Activated T-cell treated with anti-CD3 and anti-CD28 coated beads, Interleukin-2, amount 50 U/mL, for 48 hours (primary cell): Measurements from ENCODE around the gene TSPAN9.
A peak's percentile ranks its signal among the peaks of the same experiment; 100 is the strongest.

Source experiments
- DNase-seq, 2 experiments: peaks; one replicate each; pipeline ENCODE4 v3.0.0-alpha.2; 2020

Gene TSPAN9

DNA sequence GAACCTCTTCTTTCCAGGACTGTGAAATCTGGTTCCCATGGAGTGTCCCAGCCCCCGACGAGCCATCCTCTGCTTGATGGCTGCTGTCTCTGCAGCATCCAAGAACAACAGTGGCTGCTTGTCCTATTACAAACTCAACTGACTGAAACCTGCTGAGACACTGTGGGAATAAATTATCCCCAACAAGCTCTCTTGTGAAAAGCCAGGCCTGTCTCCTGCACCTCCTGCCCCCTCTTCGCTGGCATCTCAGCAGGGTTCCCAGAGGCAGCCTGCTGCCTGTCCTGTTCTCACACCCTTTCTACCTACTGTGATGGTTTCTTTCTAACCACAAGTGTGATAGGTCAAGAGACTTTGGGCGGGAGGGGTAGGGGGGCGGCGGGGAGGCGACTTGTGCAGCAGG is 180.2 kb downstream of the TSPAN9 start:
- no peak for DNase-seq

DNA sequence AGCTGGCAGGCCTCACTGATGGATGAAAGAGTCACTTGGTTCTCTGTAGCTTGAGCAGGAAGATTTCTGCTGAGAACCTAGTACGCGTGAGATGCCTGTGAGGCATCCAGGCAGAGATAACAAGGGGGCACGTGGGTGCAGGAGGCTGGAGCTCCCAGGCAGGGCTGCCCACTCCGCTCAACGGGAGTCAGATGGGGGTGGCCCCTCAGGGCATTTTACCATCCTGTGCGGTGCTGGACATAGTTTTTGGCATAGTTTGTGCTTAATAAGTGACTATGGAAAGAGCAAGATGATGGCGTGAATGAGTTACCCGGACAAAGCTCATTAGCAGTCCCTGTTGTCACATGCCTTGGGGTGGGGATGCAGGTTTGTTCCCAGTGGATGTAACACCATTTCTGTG is 182.8 kb downstream of the TSPAN9 start:
- no peak for DNase-seq

DNA sequence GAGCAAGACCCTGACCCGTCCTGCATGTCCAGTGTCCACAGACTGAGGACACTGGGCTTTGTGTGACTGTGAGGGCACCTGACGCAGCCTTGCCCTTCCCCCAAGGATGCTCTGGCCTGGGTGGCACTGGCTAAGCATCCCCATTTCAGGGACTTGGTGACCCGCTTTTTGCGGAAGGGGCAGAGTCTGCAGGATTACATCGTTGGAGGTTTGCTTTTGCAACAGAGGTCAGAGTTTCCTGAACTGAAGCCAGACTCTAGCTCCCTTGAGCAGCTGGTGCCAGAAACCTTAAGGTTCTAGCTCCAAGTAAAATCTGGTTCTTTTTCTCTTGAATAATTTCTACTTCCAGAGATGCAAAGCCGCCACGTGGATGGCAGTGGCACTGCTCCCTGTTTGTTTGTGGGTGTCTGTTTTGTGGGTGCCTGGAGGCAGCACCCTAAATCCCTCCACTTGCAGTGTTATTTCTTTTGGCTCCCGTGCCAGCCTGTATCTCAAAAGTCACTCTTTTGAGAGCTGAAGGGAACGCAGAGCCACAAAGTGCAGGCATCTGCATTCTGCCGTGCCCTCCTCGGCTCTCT is 184.7 kb downstream of the TSPAN9 start:
- no peak for DNase-seq

DNA sequence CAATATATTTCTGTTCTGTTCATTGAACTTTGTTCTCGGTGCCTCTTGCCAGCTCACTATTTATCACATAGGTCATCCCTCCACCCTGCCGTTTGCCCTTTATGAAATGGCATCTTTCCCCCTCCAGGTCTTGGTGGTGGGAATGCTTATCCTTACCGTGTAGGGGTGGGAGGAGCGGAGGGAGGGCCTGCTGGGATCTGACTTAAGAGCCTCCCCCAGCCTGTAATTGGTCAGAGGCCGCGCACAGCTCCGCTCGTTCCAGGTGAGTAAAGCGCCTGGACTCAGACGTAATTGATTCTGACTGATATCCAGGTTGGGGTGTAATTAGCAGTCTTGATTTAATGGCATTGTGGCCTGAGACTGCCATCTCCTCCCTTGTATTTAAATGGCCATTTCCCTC is 185.3 kb downstream of the TSPAN9 start:
- DNase-seq, result no peak

DNA sequence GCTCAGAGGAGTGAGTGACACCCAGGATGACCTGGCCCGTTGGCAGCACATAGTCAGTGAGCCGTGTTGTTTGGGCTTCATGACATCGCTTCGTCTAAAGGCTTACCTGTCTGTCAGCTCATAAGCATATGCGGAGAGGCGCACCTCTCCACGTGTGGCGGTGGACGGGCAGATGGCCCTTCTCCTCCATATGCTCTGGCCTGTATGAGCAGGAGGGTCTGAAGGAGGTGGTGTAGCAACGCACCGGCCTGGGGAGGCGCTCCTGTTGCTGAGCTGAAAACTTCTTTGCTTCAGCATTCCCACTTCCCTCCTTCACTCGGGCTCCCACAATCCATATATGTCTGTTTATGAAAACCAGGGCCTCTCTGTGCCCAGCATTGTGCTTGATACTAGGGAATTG is 186.1 kb downstream of the TSPAN9 start:
- no peak for DNase-seq

DNA sequence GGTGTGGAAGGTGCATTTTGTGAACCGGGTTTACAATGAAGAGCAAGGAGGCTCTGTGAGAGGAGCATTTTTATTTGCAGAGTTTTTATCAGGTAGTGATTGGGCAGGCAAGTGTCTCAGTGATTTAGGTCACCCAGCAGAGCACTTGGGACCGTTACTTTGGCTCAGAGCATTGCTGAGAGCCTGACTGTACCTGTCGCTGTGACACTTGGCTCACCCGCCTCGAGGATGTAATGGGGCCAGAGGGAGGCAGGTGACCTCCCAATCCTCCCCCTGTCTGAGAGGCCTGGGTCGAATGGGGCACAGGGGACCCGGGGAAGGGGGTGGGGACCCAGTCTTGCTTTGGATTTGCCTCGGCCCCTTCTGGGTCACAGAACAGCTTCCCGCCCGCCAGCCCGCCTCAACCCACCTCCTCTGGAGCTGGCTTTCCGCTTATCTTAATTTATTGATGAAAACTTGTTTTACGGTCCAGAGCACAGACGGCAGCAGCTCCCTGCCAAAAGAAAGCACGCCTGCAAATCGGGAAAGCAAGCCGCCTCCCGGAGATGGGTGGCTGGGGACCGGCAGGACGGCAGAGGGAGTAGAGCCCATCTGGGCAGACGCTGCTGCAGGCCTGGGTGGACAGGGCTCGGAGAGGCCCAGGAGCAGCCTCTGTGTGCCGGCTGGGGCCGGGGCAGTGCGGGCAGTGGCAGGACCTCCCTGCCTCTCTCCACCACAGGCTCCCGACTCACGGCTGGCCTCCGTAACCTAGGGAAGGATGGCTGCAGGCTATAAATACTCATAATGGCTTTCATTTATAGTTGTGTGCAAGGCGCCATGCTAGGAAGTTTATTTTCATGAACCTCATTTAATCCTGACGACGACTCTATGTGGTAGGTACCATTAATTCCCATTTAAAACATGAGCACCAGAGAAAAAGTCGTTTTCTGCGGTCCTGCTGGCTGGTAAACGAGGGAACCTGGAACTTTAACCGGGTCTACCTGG is 187.1 kb downstream of the TSPAN9 start:
- DNase-seq, result no peak

DNA sequence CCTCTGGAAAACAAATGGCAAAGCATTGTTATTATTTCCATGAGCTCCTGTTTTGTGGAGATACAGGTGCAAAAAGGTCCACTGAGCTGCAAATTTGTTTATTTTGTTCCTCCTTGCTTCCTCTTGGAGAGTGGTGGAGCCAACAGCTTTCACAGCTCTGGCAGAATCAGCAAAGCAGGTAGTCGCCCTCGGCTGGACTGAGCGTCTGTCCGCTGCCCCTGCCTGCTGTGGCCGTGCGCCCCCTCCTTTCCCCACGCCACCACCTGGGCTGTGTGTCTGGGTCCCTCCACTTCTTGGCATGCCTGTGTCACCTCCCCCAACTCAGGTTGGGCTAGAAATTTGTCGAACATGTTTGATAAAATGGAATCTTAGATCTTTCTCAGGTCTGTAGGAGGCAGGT is 188.2 kb downstream of the TSPAN9 start:
- DNase-seq, result no peak

DNA sequence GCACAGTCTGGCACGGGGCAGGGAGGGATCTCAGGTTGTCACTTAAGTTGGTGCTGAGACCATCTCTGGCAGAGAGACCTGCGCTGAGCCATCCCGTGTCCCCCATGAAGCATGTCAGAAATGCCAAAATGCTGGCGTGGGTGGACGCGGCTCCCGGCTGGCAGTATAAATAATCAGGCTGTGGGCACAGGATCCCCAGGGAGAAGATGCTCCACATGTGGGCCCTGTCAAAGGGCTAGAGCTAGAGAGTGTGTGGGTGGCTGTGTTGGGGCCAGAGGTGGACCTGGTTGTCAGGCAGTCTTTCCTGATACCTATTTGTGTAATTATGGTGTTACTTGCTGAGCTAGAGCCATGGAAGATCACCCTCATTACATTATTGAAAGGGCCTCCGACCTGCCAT is 189.5 kb downstream of the TSPAN9 start:
- no peak for DNase-seq

DNA sequence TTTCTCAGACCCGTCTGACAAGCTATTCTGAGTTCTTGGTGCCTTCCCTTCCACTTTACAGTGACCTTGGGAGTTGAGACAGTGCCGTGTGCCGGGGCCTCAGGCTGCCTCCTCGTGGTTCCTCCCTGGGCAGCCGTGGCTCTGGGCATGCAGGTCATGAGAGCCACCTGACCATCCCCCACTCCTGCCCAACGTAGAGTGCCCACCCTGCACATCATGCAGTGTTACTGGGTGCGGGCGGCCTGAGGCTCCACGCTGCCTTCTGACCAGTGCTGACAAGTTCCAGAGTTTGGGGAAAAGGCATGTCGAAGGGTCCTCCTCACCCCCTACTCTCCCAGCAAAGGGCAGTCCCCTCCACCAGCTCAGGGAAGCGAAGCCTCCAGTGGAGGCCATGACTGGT is 190.5 kb downstream of the TSPAN9 start:
- no peak for DNase-seq

DNA sequence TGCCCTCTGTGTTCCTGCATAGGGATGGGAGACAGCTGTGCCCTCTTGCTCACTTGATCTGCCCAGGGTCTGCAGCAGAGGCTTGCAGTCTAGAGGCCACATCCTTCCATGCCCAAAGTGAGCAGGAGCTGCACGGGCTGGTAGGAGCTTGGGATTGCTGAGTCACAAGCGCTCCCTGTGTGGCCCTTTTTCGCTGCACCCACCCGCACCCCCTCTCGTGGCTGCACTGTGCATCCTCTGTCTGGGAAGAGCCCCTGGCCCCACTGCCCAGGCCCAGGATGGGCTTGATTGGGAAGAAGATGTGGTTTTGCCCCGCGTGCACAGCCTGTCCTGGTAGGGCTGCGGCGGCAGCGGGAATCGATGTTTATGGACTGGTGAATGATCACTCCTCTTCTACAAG is 192.4 kb downstream of the TSPAN9 start:
- DNase-seq, result no peak

DNA sequence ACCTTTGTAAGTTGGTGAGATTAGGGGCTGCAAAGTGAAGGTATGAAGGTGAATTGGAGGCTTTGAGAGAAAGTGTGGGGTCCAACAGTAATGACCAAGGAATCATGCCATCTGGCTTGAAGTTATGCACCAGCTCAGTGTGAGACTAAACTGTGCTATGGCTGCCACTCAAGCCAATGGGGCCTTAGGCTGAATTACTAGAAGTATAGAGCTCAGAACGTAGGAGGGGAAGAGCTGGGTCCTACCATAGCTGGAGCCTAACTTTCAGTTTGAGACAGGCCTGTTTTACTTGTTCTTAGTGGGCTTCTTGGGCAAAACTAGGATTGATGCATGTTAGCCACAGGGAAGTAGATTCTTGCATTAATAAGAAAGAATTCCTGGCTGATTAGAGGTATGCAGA is 194.0 kb downstream of the TSPAN9 start:
- no peak for DNase-seq

DNA sequence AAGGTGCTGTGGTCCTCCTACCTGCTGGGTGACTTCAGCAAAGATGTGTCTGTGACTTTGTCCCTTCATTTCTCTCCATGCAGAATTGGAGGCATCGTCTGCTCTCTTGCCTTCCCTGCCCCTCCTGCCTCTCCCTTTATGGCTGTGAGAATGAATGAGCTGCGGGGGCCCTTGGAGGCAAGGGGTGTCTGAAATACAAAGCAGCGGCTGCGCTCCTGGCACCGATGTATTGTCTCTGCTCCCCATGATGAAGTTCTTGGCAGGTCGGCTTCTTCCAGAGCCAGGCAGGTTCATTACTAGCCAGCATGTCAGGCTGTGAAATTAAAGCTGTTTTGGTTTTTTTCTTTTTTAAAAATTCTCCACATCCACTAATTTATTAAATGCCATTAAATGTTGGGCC is 194.5 kb downstream of the TSPAN9 start:
- DNase-seq, result no peak

DNA sequence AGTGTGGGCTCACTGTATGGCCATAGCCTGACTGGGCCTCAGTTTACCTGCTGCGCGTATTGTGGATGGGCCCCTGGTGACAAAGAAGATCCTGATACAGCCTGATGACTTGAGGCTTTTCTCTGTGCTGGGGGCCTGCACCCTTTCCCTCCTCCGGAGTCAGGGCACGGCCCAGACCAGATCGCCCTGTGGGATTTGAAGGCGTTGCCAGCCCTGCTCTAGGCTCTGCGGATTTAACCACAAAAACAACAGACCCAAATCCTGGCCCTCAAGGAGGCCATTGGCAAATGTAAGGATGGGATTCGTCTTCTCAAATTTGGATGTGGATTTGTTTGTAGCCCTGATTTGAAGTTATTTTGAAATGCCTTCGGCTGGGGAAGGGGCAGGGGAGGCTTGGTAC is 195.8 kb downstream of the TSPAN9 start:
- no peak for DNase-seq

DNA sequence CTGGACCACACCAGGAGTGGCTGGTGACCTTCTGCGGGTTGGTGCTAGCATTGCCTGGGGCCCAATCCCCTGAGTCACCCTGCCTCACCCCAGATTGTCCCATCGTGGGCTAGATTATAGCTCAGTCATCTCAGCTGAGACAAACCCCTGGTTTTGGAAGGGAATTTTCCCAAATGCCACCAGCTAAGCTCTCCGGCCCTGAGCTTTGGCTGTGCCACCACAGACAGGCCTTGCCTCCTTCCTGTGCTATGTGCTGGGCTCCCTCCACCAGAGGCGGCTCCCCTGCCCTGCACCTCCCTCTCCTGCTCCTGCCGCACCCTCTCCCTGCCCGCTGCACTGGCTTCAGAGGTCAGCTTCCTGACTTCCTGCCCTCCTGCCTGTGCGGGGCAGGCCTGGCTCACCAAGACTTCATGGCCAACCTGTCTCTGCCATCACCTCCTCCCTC is 196.3 kb downstream of the TSPAN9 start:
- no peak for DNase-seq

DNA sequence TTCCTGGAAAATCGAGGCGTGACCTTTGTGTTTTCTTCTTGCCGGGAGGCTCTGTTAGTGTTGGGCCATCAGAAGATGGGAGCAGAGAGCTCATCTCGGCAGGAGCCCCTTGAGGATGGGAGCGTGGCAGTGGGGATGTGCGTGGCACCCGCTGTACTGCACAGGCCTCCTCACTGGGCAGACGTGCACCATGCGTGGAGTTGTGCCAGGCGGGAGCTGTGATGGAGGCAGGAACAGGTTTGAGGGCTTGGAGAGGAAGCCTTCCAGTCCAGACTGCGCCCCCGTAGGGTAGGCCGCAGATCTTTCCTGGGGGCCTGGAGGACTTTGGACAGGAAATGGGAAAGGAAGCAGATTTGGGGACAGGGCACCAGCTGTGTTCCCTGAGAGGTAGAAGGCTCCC is 197.5 kb downstream of the TSPAN9 start:
- DNase-seq, result no peak

DNA sequence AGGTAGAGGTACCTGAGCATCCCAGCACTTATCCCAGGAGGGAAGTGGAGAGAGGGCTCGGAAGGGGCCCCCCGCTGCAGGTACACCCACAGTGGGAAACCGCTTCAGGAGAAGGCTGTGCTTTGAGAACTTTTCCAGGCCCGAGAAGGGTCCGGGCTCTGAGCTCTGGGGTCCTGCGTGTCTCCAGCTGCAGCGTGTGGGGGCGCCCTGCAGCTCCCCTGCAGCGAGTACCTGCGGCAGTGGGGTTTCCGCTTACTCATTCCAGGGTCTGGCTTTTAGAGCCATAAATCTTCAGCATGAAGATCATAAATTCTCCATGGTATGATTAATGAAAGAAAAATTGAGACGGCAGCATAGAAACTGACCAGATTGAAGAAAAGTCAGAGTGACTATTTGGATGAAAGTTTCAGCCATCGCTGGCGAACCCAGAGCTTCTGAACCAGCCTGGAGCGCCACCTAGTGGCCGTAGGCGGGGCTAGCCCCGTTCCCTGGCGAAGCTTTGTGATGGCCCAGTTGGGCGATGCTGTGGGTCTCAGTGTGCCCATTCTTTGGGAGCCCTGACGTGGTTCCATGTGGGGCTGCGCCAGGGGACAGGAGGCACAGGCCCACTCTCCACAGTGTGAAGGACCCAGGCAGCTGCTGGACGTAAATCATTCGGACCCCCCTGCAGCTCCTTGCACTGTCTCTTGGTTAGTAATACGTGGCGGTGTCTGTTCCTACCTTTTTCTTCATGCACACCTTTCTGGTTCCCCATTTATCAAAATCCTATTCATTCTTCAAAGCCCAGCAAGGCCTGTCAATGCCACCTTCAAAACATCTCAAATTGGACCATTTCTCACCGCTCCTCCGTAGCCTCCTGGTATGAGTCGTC is 198.2 kb downstream of the TSPAN9 start:
- peak; percentile 82 to 83 for DNase-seq

DNA sequence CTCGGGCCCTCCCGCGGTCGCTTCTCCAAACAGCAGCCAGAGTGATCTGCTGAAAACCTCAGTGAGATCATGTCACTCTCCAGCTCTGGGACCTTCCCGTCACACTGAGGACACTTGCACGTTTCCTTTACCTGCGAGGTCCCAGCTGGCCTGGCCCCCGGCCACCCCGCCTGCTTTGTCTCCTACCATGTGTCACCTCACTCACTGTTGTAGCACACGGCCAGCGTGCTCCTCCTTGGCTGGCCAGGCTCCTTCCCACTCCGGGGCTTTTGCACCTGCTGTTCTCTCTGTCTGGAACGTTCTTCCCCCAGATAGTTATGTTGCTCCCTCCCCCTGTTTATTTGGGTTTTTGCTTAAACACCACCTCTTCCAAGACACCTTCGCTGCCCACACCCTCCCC is 199.0 kb downstream of the TSPAN9 start:
- no peak for DNase-seq

DNA sequence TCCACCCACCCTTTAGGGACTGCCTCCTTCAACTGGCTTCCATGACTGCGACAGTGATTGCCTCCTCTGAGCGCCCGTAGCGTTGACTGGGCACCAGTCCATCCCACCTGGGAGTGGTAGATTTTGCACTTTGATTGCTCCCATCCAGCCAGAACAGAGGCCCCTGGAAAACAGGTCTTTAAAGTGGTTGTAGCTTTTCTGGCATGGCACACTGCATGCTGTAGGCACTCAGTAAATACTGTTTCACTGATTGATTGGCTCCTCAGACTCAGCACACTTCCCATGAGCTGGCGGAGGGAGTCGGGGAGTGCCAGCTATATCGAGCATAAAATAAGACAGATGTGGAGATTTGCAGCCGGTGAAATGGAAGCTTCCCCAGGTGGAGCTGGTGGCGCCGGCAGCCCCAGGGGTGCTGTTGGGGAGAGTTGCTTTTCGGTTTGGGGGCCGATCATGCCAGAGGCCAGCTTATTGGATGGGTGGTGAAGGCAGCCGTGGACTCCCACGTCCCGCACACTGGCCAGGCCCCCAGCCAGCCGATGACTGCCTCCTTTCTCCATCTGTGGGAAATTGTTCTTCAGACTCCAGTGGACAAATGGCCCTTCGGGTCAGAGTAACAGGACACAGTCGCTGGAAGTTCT is 200.2 kb downstream of the TSPAN9 start:
- no peak for DNase-seq

DNA sequence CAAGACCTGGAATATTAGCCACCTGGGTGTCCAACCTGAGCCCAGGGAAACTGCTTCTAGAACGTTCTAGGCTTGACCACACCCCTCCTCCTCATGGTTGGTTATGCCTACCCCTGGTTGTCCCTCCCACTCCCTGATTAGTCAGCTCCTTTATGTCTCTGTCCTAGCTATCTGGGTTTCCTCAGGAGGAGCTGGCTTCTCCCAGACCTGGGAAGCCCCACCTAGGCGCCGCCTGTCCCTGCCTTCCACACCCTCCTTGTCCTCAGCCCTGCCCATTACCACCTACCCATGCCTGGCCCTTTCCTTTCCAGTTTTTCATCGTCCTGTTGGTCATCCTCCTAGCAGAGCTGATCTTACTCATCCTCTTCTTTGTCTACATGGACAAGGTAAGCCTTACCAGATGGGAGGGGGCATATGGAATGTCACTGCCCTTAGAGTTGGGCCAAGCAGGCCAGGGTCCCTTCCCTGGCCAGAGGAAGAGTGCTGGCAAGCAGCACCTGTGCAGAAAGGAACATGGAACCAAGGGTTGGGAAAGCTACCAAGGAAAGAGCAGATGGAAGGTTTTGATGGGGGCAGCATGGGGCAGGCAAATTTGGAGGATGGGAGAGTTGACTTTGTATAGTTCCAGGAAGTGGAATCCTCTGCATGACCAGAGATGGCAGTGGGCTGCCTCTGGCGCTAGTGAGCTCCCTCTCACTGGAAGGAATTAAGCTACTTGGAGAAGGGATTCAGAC is 201.7 kb downstream of the TSPAN9 start:
- no peak for DNase-seq

DNA sequence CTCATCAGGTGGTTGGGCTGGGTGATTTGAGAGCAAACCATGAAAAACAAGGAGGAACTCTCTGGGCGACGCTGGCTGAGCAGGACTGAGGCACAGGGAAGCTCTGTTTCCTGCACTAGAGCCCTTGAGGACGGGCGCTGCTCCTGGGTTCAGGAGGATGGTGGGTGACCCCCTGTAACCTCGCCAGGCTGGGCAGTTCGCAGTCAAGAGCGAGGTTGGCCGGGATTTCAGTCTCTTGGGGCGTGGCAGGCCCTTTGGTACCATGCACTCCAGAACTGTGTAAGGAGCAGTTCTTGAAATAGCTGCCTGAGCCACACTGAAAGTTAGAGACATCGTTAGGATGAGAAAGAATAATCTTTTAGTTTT is 202.2 kb downstream of the TSPAN9 start:
- no peak for DNase-seq

DNA sequence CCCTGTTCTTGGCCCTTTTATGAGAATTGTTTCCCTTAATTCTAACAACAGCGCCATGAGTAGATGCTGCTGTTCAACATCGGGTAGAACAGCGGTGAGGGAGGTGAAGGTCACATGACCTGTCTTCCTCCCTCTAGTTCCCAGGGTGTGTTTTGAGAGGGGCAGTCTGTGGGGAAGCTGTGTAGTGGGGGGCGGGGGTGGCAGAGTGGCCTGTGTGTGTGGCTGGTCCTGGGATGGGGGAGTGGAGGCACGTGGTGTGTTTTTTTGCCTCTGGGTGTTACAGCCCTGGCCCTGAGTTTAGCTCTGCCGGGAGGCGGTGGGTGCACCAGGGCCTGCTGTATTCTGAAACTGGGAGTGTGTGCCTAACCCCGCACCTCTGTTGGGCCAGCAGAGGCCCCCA is 202.7 kb downstream of the TSPAN9 start:
- no peak for DNase-seq

DNA sequence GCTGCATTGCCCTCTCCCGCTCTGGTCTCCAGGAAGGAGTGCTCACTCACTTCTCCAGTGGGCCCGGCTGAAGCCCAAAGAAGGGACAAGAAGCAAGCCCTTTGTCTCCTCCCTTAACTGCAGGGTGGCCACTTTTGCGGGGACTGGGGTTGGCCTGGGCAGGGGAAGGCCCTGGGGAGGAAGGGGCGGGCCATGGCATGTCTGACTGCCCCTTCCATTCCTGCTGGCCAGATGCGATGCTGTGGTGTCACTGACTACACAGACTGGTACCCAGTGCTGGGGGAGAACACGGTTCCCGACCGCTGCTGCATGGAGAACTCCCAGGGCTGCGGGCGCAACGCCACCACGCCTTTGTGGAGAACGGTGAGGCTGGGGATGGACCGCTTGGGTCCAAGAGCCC is 203.8 kb downstream of the TSPAN9 start:
- no peak for DNase-seq
